GM21381 (cell line): ENCODE results near the gene MAST4.

Experiments
- ATAC-seq: cut with Tn5 transposase; IDR thresholded peaks from one replicate; pipeline ENCODE4 v1.9.1; 2021; ENCODE audit warnings: mild to moderate bottlenecking, moderate library complexity; ENCODE audit not compliant: unreplicated experiment

MAST4 gene

GRCh38 chr5:66864240-66864884 is 268.2 kb downstream of the MAST4 start:
- ATAC-seq, result no peak

- ATAC-seq, result no peak
Measured at GRCh38 chr5:66867618-66868322, 271.6 kb downstream of the MAST4 start.

GRCh38 chr5:66869347-66869746 is 273.2 kb downstream of the MAST4 start:
- no peak for ATAC-seq

GRCh38 chr5:66870708-66871107 is 274.5 kb downstream of the MAST4 start:
- ATAC-seq, result no peak

GRCh38 chr5:66871651-66872050 is 275.5 kb downstream of the MAST4 start:
- no peak for ATAC-seq

- ATAC-seq, result no peak
Measured at GRCh38 chr5:66872736-66873331, 276.6 kb downstream of the MAST4 start.

GRCh38 chr5:66874004-66874403 is 277.8 kb downstream of the MAST4 start:
- no peak for ATAC-seq

GRCh38 chr5:66875315-66875714 is 279.1 kb downstream of the MAST4 start:
- ATAC-seq, result no peak

- ATAC-seq, result no peak
Measured at GRCh38 chr5:66876266-66876807, 280.1 kb downstream of the MAST4 start.

GRCh38 chr5:66877843-66878242 is 281.6 kb downstream of the MAST4 start:
- no peak for ATAC-seq

GRCh38 chr5:66880401-66880800 is 284.2 kb downstream of the MAST4 start:
- ATAC-seq, result no peak

- no peak for ATAC-seq
Measured at GRCh38 chr5:66881480-66882161, 285.4 kb downstream of the MAST4 start.

GRCh38 chr5:66882606-66883227 is 286.5 kb downstream of the MAST4 start:
- ATAC-seq, result no peak

- ATAC-seq, result no peak
Measured at GRCh38 chr5:66884564-66885243, 288.5 kb downstream of the MAST4 start.

- ATAC-seq, result no peak
Measured at GRCh38 chr5:66886941-66887340, 290.7 kb downstream of the MAST4 start.

- no peak for ATAC-seq
Measured at GRCh38 chr5:66888613-66889012, 292.4 kb downstream of the MAST4 start.

GRCh38 chr5:66889056-66889455 is 292.9 kb downstream of the MAST4 start:
- ATAC-seq, result no peak

GRCh38 chr5:66889524-66889923 is 293.3 kb downstream of the MAST4 start:
- ATAC-seq, result no peak

GRCh38 chr5:66891184-66891925 is 295.2 kb downstream of the MAST4 start:
- no peak for ATAC-seq

GRCh38 chr5:66892716-66893115 is 296.5 kb downstream of the MAST4 start:
- no peak for ATAC-seq
